ENCODE data around the gene CCDC158. TPM values are rescaled to one million over a fixed set of nuclear protein-coding genes. Genes with fewer than 3 reads are reported as not detected.

Gene CCDC158
- total and polyA plus RNA-seq, 2 of the 8 experiments (the other 6 are each of a cell fraction or from before 2014, with no cell fraction given), result not detected

- TF ChIP-seq, protein P1, sequence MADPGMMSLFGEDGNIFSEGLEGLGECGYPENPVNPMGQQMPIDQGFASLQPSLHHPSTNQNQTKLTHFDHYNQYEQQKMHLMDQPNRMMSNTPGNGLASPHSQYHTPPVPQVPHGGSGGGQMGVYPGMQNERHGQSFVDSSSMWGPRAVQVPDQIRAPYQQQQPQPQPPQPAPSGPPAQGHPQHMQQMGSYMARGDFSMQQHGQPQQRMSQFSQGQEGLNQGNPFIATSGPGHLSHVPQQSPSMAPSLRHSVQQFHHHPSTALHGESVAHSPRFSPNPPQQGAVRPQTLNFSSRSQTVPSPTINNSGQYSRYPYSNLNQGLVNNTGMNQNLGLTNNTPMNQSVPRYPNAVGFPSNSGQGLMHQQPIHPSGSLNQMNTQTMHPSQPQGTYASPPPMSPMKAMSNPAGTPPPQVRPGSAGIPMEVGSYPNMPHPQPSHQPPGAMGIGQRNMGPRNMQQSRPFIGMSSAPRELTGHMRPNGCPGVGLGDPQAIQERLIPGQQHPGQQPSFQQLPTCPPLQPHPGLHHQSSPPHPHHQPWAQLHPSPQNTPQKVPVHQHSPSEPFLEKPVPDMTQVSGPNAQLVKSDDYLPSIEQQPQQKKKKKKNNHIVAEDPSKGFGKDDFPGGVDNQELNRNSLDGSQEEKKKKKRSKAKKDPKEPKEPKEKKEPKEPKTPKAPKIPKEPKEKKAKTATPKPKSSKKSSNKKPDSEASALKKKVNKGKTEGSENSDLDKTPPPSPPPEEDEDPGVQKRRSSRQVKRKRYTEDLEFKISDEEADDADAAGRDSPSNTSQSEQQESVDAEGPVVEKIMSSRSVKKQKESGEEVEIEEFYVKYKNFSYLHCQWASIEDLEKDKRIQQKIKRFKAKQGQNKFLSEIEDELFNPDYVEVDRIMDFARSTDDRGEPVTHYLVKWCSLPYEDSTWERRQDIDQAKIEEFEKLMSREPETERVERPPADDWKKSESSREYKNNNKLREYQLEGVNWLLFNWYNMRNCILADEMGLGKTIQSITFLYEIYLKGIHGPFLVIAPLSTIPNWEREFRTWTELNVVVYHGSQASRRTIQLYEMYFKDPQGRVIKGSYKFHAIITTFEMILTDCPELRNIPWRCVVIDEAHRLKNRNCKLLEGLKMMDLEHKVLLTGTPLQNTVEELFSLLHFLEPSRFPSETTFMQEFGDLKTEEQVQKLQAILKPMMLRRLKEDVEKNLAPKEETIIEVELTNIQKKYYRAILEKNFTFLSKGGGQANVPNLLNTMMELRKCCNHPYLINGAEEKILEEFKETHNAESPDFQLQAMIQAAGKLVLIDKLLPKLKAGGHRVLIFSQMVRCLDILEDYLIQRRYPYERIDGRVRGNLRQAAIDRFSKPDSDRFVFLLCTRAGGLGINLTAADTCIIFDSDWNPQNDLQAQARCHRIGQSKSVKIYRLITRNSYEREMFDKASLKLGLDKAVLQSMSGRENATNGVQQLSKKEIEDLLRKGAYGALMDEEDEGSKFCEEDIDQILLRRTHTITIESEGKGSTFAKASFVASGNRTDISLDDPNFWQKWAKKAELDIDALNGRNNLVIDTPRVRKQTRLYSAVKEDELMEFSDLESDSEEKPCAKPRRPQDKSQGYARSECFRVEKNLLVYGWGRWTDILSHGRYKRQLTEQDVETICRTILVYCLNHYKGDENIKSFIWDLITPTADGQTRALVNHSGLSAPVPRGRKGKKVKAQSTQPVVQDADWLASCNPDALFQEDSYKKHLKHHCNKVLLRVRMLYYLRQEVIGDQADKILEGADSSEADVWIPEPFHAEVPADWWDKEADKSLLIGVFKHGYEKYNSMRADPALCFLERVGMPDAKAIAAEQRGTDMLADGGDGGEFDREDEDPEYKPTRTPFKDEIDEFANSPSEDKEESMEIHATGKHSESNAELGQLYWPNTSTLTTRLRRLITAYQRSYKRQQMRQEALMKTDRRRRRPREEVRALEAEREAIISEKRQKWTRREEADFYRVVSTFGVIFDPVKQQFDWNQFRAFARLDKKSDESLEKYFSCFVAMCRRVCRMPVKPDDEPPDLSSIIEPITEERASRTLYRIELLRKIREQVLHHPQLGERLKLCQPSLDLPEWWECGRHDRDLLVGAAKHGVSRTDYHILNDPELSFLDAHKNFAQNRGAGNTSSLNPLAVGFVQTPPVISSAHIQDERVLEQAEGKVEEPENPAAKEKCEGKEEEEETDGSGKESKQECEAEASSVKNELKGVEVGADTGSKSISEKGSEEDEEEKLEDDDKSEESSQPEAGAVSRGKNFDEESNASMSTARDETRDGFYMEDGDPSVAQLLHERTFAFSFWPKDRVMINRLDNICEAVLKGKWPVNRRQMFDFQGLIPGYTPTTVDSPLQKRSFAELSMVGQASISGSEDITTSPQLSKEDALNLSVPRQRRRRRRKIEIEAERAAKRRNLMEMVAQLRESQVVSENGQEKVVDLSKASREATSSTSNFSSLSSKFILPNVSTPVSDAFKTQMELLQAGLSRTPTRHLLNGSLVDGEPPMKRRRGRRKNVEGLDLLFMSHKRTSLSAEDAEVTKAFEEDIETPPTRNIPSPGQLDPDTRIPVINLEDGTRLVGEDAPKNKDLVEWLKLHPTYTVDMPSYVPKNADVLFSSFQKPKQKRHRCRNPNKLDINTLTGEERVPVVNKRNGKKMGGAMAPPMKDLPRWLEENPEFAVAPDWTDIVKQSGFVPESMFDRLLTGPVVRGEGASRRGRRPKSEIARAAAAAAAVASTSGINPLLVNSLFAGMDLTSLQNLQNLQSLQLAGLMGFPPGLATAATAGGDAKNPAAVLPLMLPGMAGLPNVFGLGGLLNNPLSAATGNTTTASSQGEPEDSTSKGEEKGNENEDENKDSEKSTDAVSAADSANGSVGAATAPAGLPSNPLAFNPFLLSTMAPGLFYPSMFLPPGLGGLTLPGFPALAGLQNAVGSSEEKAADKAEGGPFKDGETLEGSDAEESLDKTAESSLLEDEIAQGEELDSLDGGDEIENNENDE (IDR thresholded peaks at IDR 0.05; ENCODE audit: insufficient replicate concordance, low read length), result no peak
- no peak for TF ChIP-seq PHF8 (conservative IDR thresholded peaks at IDR 0.05; ENCODE audit: low read depth, low read length)
- TF ChIP-seq, protein P2, sequence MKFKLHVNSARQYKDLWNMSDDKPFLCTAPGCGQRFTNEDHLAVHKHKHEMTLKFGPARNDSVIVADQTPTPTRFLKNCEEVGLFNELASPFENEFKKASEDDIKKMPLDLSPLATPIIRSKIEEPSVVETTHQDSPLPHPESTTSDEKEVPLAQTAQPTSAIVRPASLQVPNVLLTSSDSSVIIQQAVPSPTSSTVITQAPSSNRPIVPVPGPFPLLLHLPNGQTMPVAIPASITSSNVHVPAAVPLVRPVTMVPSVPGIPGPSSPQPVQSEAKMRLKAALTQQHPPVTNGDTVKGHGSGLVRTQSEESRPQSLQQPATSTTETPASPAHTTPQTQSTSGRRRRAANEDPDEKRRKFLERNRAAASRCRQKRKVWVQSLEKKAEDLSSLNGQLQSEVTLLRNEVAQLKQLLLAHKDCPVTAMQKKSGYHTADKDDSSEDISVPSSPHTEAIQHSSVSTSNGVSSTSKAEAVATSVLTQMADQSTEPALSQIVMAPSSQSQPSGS (IDR thresholded peaks at IDR 0.05; ENCODE audit: low read length), result no peak
- no peak for TF ChIP-seq MAX (IDR thresholded peaks at IDR 0.05)
- no peak for TF ChIP-seq BCL11A (IDR thresholded peaks at IDR 0.05; ENCODE audit: low read depth in 2 of 2, low read length in 2 of 2)
- TF ChIP-seq BACH1 (IDR thresholded peaks at IDR 0.05; ENCODE audit: low read length), result no peak
- TF ChIP-seq YY1 (IDR thresholded peaks at IDR 0.05; ENCODE audit: low read depth, low read length), result no peak
- TF ChIP-seq, protein P3, sequence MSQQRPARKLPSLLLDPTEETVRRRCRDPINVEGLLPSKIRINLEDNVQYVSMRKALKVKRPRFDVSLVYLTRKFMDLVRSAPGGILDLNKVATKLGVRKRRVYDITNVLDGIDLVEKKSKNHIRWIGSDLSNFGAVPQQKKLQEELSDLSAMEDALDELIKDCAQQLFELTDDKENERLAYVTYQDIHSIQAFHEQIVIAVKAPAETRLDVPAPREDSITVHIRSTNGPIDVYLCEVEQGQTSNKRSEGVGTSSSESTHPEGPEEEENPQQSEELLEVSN (IDR thresholded peaks at IDR 0.05), result no peak
- TF ChIP-seq SIRT6 (IDR thresholded peaks at IDR 0.05; ENCODE audit: low read length), result no peak
These were observed 98.7 kb downstream of the CCDC158 start (continued) for GRCh38 chr4:76322236-76322635.

Data from H1 (cell line).